HS-27A (cell line): Measurements from ENCODE around the gene KRT85.
"Not testable (repeated sequence)": the region's sequence is repeated elsewhere in the genome, so short reads cannot be mapped to it uniquely, and the experiment has no call there.

Experiments used
- DNase-seq: peaks from one replicate; pipeline ENCODE4 v3.0.0-alpha.2; 2012; ENCODE audit warnings: low read depth, missing footprints

The KRT85 gene

GRCh38 chr12:52366738-52367485 is at the start of gene KRT85:
KRT85 (minus strand) TSS chr12:52367481; CDS start chr12:52367405, 76 bp downstream.
- no peak for DNase-seq

- DNase-seq = no peak
Observed at GRCh38 chr12:52416795-52417194, 49.5 kb upstream of the KRT85 start.

GRCh38 chr12:52415870-52416750 is 48.8 kb upstream of the KRT85 start:
- peak; percentile 19 for DNase-seq

- no peak for DNase-seq
Observed at GRCh38 chr12:52414936-52415335, 47.7 kb upstream of the KRT85 start.

GRCh38 chr12:52413782-52414345 is 46.6 kb upstream of the KRT85 start:
- no peak for DNase-seq

- DNase-seq = no peak
Observed at GRCh38 chr12:52413202-52413601, 45.9 kb upstream of the KRT85 start.

GRCh38 chr12:52411815-52412214 is 44.5 kb upstream of the KRT85 start:
- DNase-seq = no peak

GRCh38 chr12:52410589-52411248 is 43.4 kb upstream of the KRT85 start:
- not testable (repeated sequence) for DNase-seq

- DNase-seq = no peak
Observed at GRCh38 chr12:52407918-52408317, 40.6 kb upstream of the KRT85 start.

- no peak for DNase-seq
Observed at GRCh38 chr12:52405922-52406385, 38.7 kb upstream of the KRT85 start, which contains the start of gene KRT82. KRT82 (minus strand) TSS chr12:52406335; CDS start chr12:52406277, 58 bp downstream.

- no peak for DNase-seq
Observed at GRCh38 chr12:52404951-52405350, 37.7 kb upstream of the KRT85 start.

GRCh38 chr12:52403561-52403960 is 36.3 kb upstream of the KRT85 start:
- DNase-seq = no peak

GRCh38 chr12:52402873-52403540 is 35.7 kb upstream of the KRT85 start:
- no peak for DNase-seq

GRCh38 chr12:52402377-52402776 is 35.1 kb upstream of the KRT85 start:
- DNase-seq = no peak

- DNase-seq = no peak
Observed at GRCh38 chr12:52401926-52402325, 34.6 kb upstream of the KRT85 start.

GRCh38 chr12:52401526-52401925 is 34.2 kb upstream of the KRT85 start:
- DNase-seq = no peak

GRCh38 chr12:52400906-52401305 is 33.6 kb upstream of the KRT85 start:
- DNase-seq = no peak

- DNase-seq = no peak
Observed at GRCh38 chr12:52399756-52400155, 32.5 kb upstream of the KRT85 start.

GRCh38 chr12:52398176-52398575 is 30.9 kb upstream of the KRT85 start:
- DNase-seq = no peak

- no peak for DNase-seq
Observed at GRCh38 chr12:52396656-52397055, 29.4 kb upstream of the KRT85 start.

- DNase-seq = no peak
Observed at GRCh38 chr12:52395761-52396434, 28.6 kb upstream of the KRT85 start.
